SU-DHL-6 (cell line): Measurements from ENCODE around the gene KPNA2.
"Not testable (repeated sequence)": the region's sequence is repeated elsewhere in the genome, so short reads cannot be mapped to it uniquely, and the experiment has no call there.

Experiments
- H2AFZ ChIP-seq: fragments of 200-600 bp; sonication (generic); 2 replicates; pipeline ENCODE4 v1.6.1; 2014; ENCODE audit warnings: low read depth, mild to moderate bottlenecking, moderate library complexity, mixed read lengths, antibody characterized with exemption, low read length; ENCODE audit not compliant: severe bottlenecking
- H3F3A ChIP-seq: fragments of 200-600 bp; shearing (Covaris generic); 2 replicates; pipeline ENCODE4 v1.6.0; 2016; ENCODE audit warnings: antibody characterized with exemption, mild to moderate bottlenecking; ENCODE audit not compliant: insufficient read depth
- H3K27ac ChIP-seq: fragments of 200-600 bp; sonication (generic); 2 replicates; pipeline ENCODE4 v1.5.1; 2016; ENCODE audit warnings: low read depth, mild to moderate bottlenecking, low read length, moderate library complexity, mixed read lengths
- H3K27me3 ChIP-seq: fragments of 200-600 bp; sonication (generic), shearing (Covaris generic); 2 replicates; pipeline ENCODE4 v1.6.0; 2014; ENCODE audit warnings: mild to moderate bottlenecking, low read length
- H3K36me3 ChIP-seq: fragments of 200-600 bp; sonication (generic); 2 replicates; pipeline ENCODE4 v1.6.1; 2014; ENCODE audit warnings: mild to moderate bottlenecking, low read length, mixed read lengths
- H3K4me2 ChIP-seq: fragments of 300-600, 200-600 bp; shearing (Covaris generic), sonication (generic); 2 replicates; pipeline ENCODE4 v1.6.0; 2014; ENCODE audit warnings: low read length, low read depth, mild to moderate bottlenecking; ENCODE audit not compliant: poor library complexity, severe bottlenecking
- H3K4me3 ChIP-seq: fragments of 200-600 bp; sonication (generic); 2 replicates; pipeline ENCODE4 v1.5.1; 2014; ENCODE audit warnings: antibody characterized with exemption, low read length, mild to moderate bottlenecking, mixed read lengths; ENCODE audit not compliant: insufficient read depth, poor library complexity, severe bottlenecking
- H3K79me2 ChIP-seq: fragments of 200-600 bp; sonication (generic); 2 replicates; pipeline ENCODE4 v1.6.1; 2014; ENCODE audit warnings: mild to moderate bottlenecking, low read length, moderate library complexity; ENCODE audit not compliant: insufficient read depth
- H3K9ac ChIP-seq: fragments of 200-600 bp; sonication (generic); 2 replicates; pipeline ENCODE4 v1.7.0; 2014; ENCODE audit warnings: mild to moderate bottlenecking, low read length
- H3K9me2 ChIP-seq: fragments of 200-600 bp; sonication (generic); replicated peaks from 2 replicates; pipeline ENCODE4 v1.6.1; 2014; ENCODE audit warnings: low read length; ENCODE audit not compliant: insufficient read depth
- H3K9me3 ChIP-seq: fragments of 200-600 bp; sonication (generic); 2 replicates; pipeline ENCODE4 v1.6.1; 2014; ENCODE audit warnings: low read length, mixed read lengths; ENCODE audit not compliant: insufficient read depth
- H4K20me1 ChIP-seq: fragments of 200-600 bp; sonication (generic); 2 replicates; pipeline ENCODE4 v1.6.1; 2014; ENCODE audit warnings: low read depth, mild to moderate bottlenecking, antibody characterized with exemption, low read length, moderate library complexity, mixed read lengths
- EZH2phosphoT487 ChIP-seq: fragments of 200-600 bp; sonication (generic), shearing (Covaris generic); conservative IDR thresholded peaks from 2 replicates; pipeline ENCODE4 v1.6.1; 2018; ENCODE audit warnings: mild to moderate bottlenecking, antibody characterized with exemption, low read length, moderate library complexity, mixed read lengths
- TF ChIP-seq, protein P1 (sequence below): fragments of 200-600 bp; sonication (generic); IDR thresholded peaks from one replicate; pipeline ENCODE4 v1.5.1; 2017; ENCODE audit warnings: antibody characterized with exemption, mild to moderate bottlenecking, low read length, moderate library complexity; ENCODE audit not compliant: insufficient read depth, poor library complexity, severe bottlenecking

The KPNA2 gene

DNA sequence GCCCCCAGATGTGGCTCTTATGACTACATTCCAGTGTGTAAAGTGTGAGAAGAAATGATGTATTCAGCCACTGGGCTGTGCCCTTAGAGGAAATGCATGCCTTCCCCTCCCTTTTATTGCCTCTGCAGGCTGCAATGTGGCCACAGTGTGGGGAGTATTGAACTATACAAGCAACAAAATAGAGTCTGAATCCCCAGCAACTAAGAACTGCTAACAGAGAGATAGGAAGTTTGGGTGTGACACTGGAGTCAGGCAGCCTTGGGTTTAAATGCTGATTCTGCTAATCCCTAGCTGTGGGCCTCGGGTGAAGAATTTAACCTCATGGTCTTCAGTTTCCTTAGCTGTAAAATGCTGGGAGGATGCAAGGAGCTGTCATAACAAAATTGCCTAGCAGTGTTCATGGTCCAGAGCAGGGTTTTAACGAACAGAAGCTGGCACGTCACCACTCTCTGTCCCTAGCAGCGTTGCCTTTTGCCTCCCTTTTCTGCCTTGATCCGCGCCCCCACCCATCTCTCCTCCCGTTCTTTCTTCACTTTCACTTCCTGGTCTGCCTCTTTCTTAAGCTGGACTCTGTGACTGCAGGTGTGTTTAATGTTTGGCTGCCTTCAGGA is 50.3 kb downstream of the KPNA2 start:
- no peaks in the 10 kb centered on the region for H3K9me3 ChIP-seq
- no peaks in the 10 kb centered on the region for H4K20me1 ChIP-seq
- peak overlapping the region; percentile 80 for H3K27ac ChIP-seq
- H3F3A ChIP-seq, result peaks cover 27% of the 10 kb centered on the region
- H3K4me3 ChIP-seq, result no peak overlapping the region
- peak overlapping the region; percentile 83 for H2AFZ ChIP-seq
- peak overlapping the region; percentile 54 for H3K9ac ChIP-seq
- H3K27me3 ChIP-seq, result no peaks in the 10 kb centered on the region
- H3K79me2 ChIP-seq, result no peaks in the 10 kb centered on the region
- peak overlapping the region; percentile 54 for H3K4me2 ChIP-seq
- no peaks in the 10 kb centered on the region for H3K9me2 ChIP-seq
- TF ChIP-seq EZH2phosphoT487, result no peak
- TF ChIP-seq, protein P1, sequence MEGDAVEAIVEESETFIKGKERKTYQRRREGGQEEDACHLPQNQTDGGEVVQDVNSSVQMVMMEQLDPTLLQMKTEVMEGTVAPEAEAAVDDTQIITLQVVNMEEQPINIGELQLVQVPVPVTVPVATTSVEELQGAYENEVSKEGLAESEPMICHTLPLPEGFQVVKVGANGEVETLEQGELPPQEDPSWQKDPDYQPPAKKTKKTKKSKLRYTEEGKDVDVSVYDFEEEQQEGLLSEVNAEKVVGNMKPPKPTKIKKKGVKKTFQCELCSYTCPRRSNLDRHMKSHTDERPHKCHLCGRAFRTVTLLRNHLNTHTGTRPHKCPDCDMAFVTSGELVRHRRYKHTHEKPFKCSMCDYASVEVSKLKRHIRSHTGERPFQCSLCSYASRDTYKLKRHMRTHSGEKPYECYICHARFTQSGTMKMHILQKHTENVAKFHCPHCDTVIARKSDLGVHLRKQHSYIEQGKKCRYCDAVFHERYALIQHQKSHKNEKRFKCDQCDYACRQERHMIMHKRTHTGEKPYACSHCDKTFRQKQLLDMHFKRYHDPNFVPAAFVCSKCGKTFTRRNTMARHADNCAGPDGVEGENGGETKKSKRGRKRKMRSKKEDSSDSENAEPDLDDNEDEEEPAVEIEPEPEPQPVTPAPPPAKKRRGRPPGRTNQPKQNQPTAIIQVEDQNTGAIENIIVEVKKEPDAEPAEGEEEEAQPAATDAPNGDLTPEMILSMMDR, result no peak
- no peaks in the 10 kb centered on the region for H3K36me3 ChIP-seq

DNA sequence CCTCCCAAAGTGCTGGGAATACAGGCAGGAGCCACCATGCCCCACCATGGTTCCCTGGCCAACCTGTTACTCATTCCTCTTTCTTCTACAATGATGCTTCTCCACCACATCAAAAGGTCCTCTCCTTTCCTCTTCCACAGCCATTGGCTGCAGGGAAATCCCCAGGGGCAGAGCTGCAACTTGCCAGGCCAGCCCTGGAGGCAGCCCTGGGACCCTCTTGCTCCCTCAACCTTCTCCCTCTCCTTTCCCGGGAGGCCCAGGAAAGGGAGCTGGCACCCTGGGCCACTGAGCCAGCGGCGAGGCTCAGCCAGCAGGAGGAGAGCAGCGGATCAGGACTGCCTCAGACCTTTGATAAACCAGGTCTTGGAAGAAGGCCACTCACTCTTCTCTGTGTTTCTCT is 51.1 kb downstream of the KPNA2 start:
- H3K36me3 ChIP-seq, H3K9me3 ChIP-seq, H3K79me2 ChIP-seq, H3K27me3 ChIP-seq, H3K9me2 ChIP-seq, H4K20me1 ChIP-seq: not testable (repeated sequence)
- Histone ChIP-seq H2AFZ (peak overlapping the region; percentile 97), H3K4me2 (peak overlapping the region; percentile 54), H3F3A (peaks cover 27% of the 10 kb centered on the region), H3K27ac (peak overlapping the region; percentile 80), H3K9ac (peak overlapping the region; percentile 54), H3K4me3 (peak overlapping the region; percentile 32)

DNA sequence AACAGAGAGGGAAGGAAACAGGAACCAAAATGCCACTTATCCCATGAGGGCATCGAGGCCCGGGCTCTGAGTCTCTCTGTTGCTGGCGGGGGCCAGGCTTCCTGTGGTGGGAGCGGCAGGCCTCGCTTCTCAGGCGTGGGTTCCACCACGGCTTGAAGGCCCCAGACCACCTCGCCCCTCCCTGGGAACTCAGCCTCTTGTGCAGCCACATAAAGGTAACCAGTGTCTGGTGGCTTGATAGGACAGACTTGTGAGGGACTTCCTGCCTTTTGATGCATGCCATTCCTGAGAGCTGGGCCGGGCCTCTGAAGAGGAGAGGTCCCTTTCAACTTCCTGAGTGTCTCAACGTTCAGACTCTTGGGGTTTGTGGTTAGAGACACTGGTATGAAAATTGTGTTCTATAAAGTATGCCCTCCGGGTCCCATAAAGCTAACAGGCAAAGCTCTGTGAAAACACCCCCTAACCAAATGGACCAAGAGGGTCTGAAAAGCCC is 51.6 kb downstream of the KPNA2 start:
- H3K9me2 ChIP-seq, H4K20me1 ChIP-seq, H3K27me3 ChIP-seq, H3K79me2 ChIP-seq, H3K9me3 ChIP-seq, H3K36me3 ChIP-seq: not testable (repeated sequence)
- Histone ChIP-seq H2AFZ (peak overlapping the region; percentile 97), H3K27ac (peak overlapping the region; percentile 80), H3K9ac (peak overlapping the region; percentile 54), H3K4me3 (peak overlapping the region; percentile 32), H3K4me2 (peak overlapping the region; percentile 54), H3F3A (peaks cover 27% of the 10 kb centered on the region)

DNA sequence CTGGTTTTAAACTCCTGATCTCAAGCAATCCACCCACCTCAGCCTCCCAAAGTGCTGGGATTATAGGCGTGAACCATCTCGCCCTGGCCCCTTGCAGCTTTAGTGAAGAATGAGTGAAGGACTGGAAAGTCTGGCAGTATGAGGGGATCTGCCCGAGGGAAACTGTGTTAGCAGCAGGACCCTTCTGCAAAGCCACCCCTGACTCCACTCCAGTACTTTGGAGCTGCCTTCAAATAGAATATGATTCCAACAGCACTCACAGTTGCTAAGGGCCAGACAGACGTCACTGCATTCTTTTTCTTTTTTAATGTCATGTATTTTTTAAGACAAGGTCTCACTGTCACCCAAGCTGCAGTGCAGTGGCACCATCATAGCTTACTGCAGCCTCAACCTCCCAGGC is 52.3 kb downstream of the KPNA2 start:
- Histone ChIP-seq H3K27ac (peak overlapping the region; percentile 80), H2AFZ (peak overlapping the region; percentile 97)

More for the DNA sequence above, 52.3 kb downstream of the KPNA2 start:
- H3K9ac ChIP-seq, result peak overlapping the region; percentile 54; the same call in 1 of the 2 replicates
- TF ChIP-seq EZH2phosphoT487, result no peak
- TF ChIP-seq, protein P1, result no peak
- peaks cover 27% of the 10 kb centered on the region for H3F3A ChIP-seq
- H3K27me3 ChIP-seq, result no peaks in the 10 kb centered on the region
- peak overlapping the region; percentile 54 for H3K4me2 ChIP-seq
- H3K36me3 ChIP-seq, result no peaks in the 10 kb centered on the region
- no peaks in the 10 kb centered on the region for H3K9me2 ChIP-seq
- H3K4me3 ChIP-seq, result no peak overlapping the region
- no peaks in the 10 kb centered on the region for H3K9me3 ChIP-seq
- H3K79me2 ChIP-seq, result no peaks in the 10 kb centered on the region
- no peaks in the 10 kb centered on the region for H4K20me1 ChIP-seq
